HPDE6-E6E7 (cell line): ENCODE measurements around the gene DNAJC28.
A peak's percentile ranks its signal among the peaks of the same experiment; 100 is the strongest.
"Not testable (repeated sequence)": the region's sequence is repeated elsewhere in the genome, so short reads cannot be mapped to it uniquely, and the experiment has no call there.

Experiments
- DNase-seq: peaks from one replicate; pipeline ENCODE4 v3.0.0; 2011; ENCODE audit warnings: missing footprints; ENCODE audit errors: extremely low spot score

The DNAJC28 gene

GRCh38 chr21:33491373-33492102 lies at the start of gene DNAJC28:
Gene DNAJC28 (minus strand): TSS chr21:33491716. CDS start chr21:33489393, 2,323 bp downstream.
- DNase-seq = peak; percentile 96

GRCh38 chr21:33541105-33541711 lies 49.7 kb upstream of the DNAJC28 start:
- DNase-seq = no peak

GRCh38 chr21:33540711-33541104 lies 49.2 kb upstream of the DNAJC28 start:
- DNase-seq = no peak

- DNase-seq = no peak
These were observed 48.1 kb upstream of the DNAJC28 start for GRCh38 chr21:33539616-33540015.

- DNase-seq = no peak
These were observed 45.7 kb upstream of the DNAJC28 start for GRCh38 chr21:33537212-33537611.

- DNase-seq = no peak
These were observed 39.5 kb upstream of the DNAJC28 start for GRCh38 chr21:33531007-33531406.

- no peak for DNase-seq
These were observed 31.4 kb upstream of the DNAJC28 start for GRCh38 chr21:33522953-33523349.

GRCh38 chr21:33522297-33522952 lies 30.9 kb upstream of the DNAJC28 start:
- DNase-seq = no peak

GRCh38 chr21:33518899-33519298 lies 27.4 kb upstream of the DNAJC28 start:
- DNase-seq = no peak

- DNase-seq = no peak
These were observed 22.7 kb upstream of the DNAJC28 start for GRCh38 chr21:33514229-33514628.

- DNase-seq = no peak
These were observed 21.0 kb upstream of the DNAJC28 start for GRCh38 chr21:33512481-33512880.

- no peak for DNase-seq
These were observed 20.1 kb upstream of the DNAJC28 start for GRCh38 chr21:33511639-33512038.

GRCh38 chr21:33510826-33511225 lies 19.3 kb upstream of the DNAJC28 start:
- DNase-seq = no peak

- DNase-seq = not testable (repeated sequence)
These were observed 15.5 kb upstream of the DNAJC28 start for GRCh38 chr21:33507003-33507402.

GRCh38 chr21:33505833-33506232 lies 14.3 kb upstream of the DNAJC28 start:
- no peak for DNase-seq

- no peak for DNase-seq
These were observed 4.8 kb upstream of the DNAJC28 start for GRCh38 chr21:33496345-33496744.

GRCh38 chr21:33495743-33496142 lies 4.2 kb upstream of the DNAJC28 start:
- DNase-seq = no peak

- no peak for DNase-seq
These were observed 2.2 kb upstream of the DNAJC28 start for GRCh38 chr21:33493756-33494155.

- DNase-seq = no peak
These were observed 1.1 kb upstream of the DNAJC28 start for GRCh38 chr21:33492571-33492970.

- DNase-seq = no peak
These were observed 534 bp downstream of the DNAJC28 start for GRCh38 chr21:33490991-33491372.

- no peak for DNase-seq
These were observed 2.6 kb downstream of the DNAJC28 start for GRCh38 chr21:33488936-33489335.

- DNase-seq = no peak
These were observed 3.5 kb downstream of the DNAJC28 start for GRCh38 chr21:33487996-33488395.

- no peak for DNase-seq
These were observed 10.1 kb downstream of the DNAJC28 start for GRCh38 chr21:33481314-33481943.
